IMR-90 (cell line): ENCODE measurements around the gene FN1. TPM values are rescaled to one million over a fixed set of nuclear protein-coding genes. Genes with fewer than 3 reads are reported as not detected.
"Not testable (repeated sequence)": the region's sequence is repeated elsewhere in the genome, so short reads cannot be mapped to it uniquely, and the experiment has no call there.

ENCODE experiments used
- ATAC-seq: fragments of 200-7000 bp; cut with Tn5 transposase; 2 replicates; pipeline ENCODE4 v1.9.1; 2020; ENCODE audit warnings: low read depth, mild to moderate bottlenecking, moderate library complexity
- BruUV-seq: library from RNA; stranded (reverse); fragments of 400-500 nt; replicated peaks from 2 replicates; lab custom pipeline; 2021; lab: Mats Ljungman, UMichigan
- CTCF ChIA-PET: fragments of 300-600 bp; formaldehyde crosslinking; extraction: SDS; loops from one replicate; lab custom pipeline; 2021; ENCODE audit warnings: antibody characterized with exemption; lab: Yijun Ruan, JAX
- POLR2A ChIA-PET: fragments of 300-600 bp; sonication (Branson Sonifier 250); formaldehyde crosslinking; loops from one replicate; lab custom pipeline; 2022; ENCODE audit warnings: antibody characterized with exemption; ENCODE audit not compliant: unreplicated experiment; lab: Charles Lee
- DNase-seq: peaks from one replicate; pipeline ENCODE4 v3.0.0; 2013
- H2AFZ ChIP-seq: replicated peaks from 2 replicates; pipeline ENCODE3; 2013; ENCODE audit warnings: low read length, mild to moderate bottlenecking; ENCODE audit not compliant: poor library complexity
- H2AK5ac ChIP-seq: 2 replicates; pipeline ENCODE4 v1.6.1; 2013; ENCODE audit warnings: low read depth, low read length, inconsistent platforms
- H2AK9ac ChIP-seq: replicated peaks from 2 replicates; pipeline ENCODE3; 2013; ENCODE audit warnings: mild to moderate bottlenecking, low read depth, low read length, moderate library complexity; ENCODE audit not compliant: poor library complexity
- H2BK120ac ChIP-seq: 2 replicates; pipeline ENCODE4 v1.6.1; 2013; ENCODE audit warnings: low read depth, low read length, inconsistent platforms
- H2BK15ac ChIP-seq: 3 replicates; pipeline ENCODE4 v1.6.1; 2013; ENCODE audit warnings: low read depth, low read length, inconsistent platforms
- H2BK20ac ChIP-seq: 2 replicates; pipeline ENCODE4 v1.6.1; 2013; ENCODE audit warnings: low read depth, mild to moderate bottlenecking, inconsistent platforms, low read length, moderate library complexity
- H2BK5ac ChIP-seq: 2 replicates; pipeline ENCODE4 v1.6.1; 2013; ENCODE audit warnings: mild to moderate bottlenecking, low read depth, low read length, inconsistent platforms; ENCODE audit not compliant: poor library complexity, severe bottlenecking
- H3K14ac ChIP-seq: replicated peaks from 2 replicates; pipeline ENCODE4 v1.6.1; 2013; ENCODE audit warnings: low read depth, low read length, inconsistent platforms
- H3K18ac ChIP-seq: 2 replicates; pipeline ENCODE4 v1.6.1; 2013; ENCODE audit warnings: low read depth, low read length, control low read depth
- H3K23ac ChIP-seq: 2 replicates; pipeline ENCODE4 v1.6.1; 2013; ENCODE audit warnings: low read depth, low read length, inconsistent platforms
- H3K27ac ChIP-seq: 2 replicates; pipeline ENCODE4 v1.5.1; 2013; ENCODE audit warnings: mild to moderate bottlenecking, control low read depth, low read length; ENCODE audit not compliant: insufficient read depth
- H3K27me3 ChIP-seq: 2 replicates; pipeline ENCODE4 v1.6.1; 2013; ENCODE audit warnings: low read length; ENCODE audit not compliant: control insufficient read depth, insufficient read depth
- H3K36me3 ChIP-seq: 2 replicates; pipeline ENCODE4 v1.6.1; 2013; ENCODE audit warnings: low read length, mixed read lengths; ENCODE audit not compliant: control insufficient read depth, insufficient read depth
- H3K4ac ChIP-seq: 2 replicates; pipeline ENCODE4 v1.6.1; 2013; ENCODE audit warnings: low read depth, low read length, inconsistent platforms
- H3K4me1 ChIP-seq: 2 replicates; pipeline ENCODE4 v1.6.1; 2013; ENCODE audit warnings: low read length, mixed read lengths; ENCODE audit not compliant: control insufficient read depth, insufficient read depth
- H3K4me2 ChIP-seq: 2 replicates; pipeline ENCODE4 v1.6.1; 2013; ENCODE audit warnings: low read depth, mild to moderate bottlenecking, control low read depth, low read length, moderate library complexity
- H3K4me3 ChIP-seq: 2 replicates; pipeline ENCODE4 v1.5.1; 2013; ENCODE audit warnings: low read depth, mild to moderate bottlenecking, control low read depth, low read length, moderate library complexity; ENCODE audit not compliant: insufficient read depth
- H3K56ac ChIP-seq: 2 replicates; pipeline ENCODE4 v1.6.1; 2013; ENCODE audit warnings: low read length, inconsistent platforms; ENCODE audit not compliant: insufficient read depth; ENCODE audit errors: extremely low read depth
- H3K79me1 ChIP-seq, 2 experiments: 2 replicates each; pipeline ENCODE4 v1.6.1; 2013; ENCODE audit warnings: low read length in 2 of 2, inconsistent platforms in 1 of 2, low read depth in 1 of 2
- H3K9ac ChIP-seq: 2 replicates; pipeline ENCODE4 v1.6.1; 2013; ENCODE audit warnings: low read depth, low read length, control low read depth
- H3K9me1 ChIP-seq: 2 replicates; pipeline ENCODE4 v1.6.1; 2013; ENCODE audit warnings: low read length, inconsistent platforms; ENCODE audit not compliant: insufficient read depth
- H3K9me3 ChIP-seq: 2 replicates; pipeline ENCODE4 v1.6.1; 2013; ENCODE audit warnings: low read length; ENCODE audit not compliant: control insufficient read depth, insufficient read depth
- H4K20me1 ChIP-seq: 2 replicates; pipeline ENCODE4 v1.6.1; 2013; ENCODE audit warnings: low read length, inconsistent platforms; ENCODE audit not compliant: insufficient read depth
- H4K5ac ChIP-seq: 2 replicates; pipeline ENCODE4 v1.6.1; 2013; ENCODE audit warnings: mild to moderate bottlenecking, low read depth, low read length, control low read depth
- H4K8ac ChIP-seq, 2 experiments: 2 replicates each; pipeline ENCODE4 v1.6.1; 2013; ENCODE audit warnings: low read depth in 2 of 2, low read length in 2 of 2, control low read depth in 1 of 2, inconsistent platforms in 1 of 2
- H4K91ac ChIP-seq: 2 replicates; pipeline ENCODE4 v1.6.1; 2013; ENCODE audit warnings: low read depth, low read length, inconsistent platforms; ENCODE audit not compliant: insufficient read depth
- CEBPB ChIP-seq: IDR thresholded peaks from 2 replicates; pipeline ENCODE4 v1.6.1; 2012; ENCODE audit warnings: low read depth, low read length, improper control_type of control experiment
- SMC3 ChIP-seq: fragments of 150-350 bp; IDR thresholded peaks from 2 replicates; pipeline ENCODE4 v1.6.1; 2016; ENCODE audit warnings: low read depth, mild to moderate bottlenecking, antibody characterized with exemption, low read length, moderate library complexity
- WGBS, 2 experiments: methylation state at CpG; one replicate each; pipeline versions ENCODE4 v1.1.5 to v1.1.7; 2013; ENCODE audit warnings: missing lambda C conversion rate in 2 of 2; ENCODE audit not compliant: insufficient read length in 1 of 2; ENCODE audit errors: extremely low coverage in 2 of 2; 5-methylcytosine and 5-hydroxymethylcytosine counted together
- dilution Hi-C: fragments of 300-500 bp; cut with HindIII; formaldehyde crosslinking; loops from one replicate; pipeline ENCODE4 v1.14.3; 2018; ENCODE audit warnings: low sequenced_read_pairs; ENCODE audit not compliant: unreplicated experiment
- in situ Hi-C: fragments of 300-500 bp; cut with MboI; formaldehyde crosslinking; loops from 3 replicates; pipeline ENCODE4 v1.14.3; 2019; ENCODE audit warnings: low sequenced_read_pairs, inconsistent platforms, mixed read lengths
- intact Hi-C: fragments of 100-400 bp; cut with micrococcal nuclease; formaldehyde crosslinking; loops from 2 replicates; pipeline ENCODE4 v1.10.0; 2022
- polyA plus RNA-seq, 3 experiments: library from polyadenylated mRNA; depleted of rRNA; stranded (reverse); fragments of >200 nt; gene quantifications; 2 replicates each; pipeline ENCODE4 v1.2.3, GENCODE V29; 2012; ENCODE audit warnings: low replicate concordance in 1 of 3
- total RNA-seq: library from RNA; depleted of rRNA; stranded (reverse); fragments of >200 nt; gene quantifications from 2 replicates; pipeline ENCODE4 v1.2.3, GENCODE V29; 2012

FN1 gene
- total and polyA plus RNA-seq, 2 of the 4 experiments (the other 2 are of a cell fraction) = 8,243 to 13,004 TPM

DNA sequence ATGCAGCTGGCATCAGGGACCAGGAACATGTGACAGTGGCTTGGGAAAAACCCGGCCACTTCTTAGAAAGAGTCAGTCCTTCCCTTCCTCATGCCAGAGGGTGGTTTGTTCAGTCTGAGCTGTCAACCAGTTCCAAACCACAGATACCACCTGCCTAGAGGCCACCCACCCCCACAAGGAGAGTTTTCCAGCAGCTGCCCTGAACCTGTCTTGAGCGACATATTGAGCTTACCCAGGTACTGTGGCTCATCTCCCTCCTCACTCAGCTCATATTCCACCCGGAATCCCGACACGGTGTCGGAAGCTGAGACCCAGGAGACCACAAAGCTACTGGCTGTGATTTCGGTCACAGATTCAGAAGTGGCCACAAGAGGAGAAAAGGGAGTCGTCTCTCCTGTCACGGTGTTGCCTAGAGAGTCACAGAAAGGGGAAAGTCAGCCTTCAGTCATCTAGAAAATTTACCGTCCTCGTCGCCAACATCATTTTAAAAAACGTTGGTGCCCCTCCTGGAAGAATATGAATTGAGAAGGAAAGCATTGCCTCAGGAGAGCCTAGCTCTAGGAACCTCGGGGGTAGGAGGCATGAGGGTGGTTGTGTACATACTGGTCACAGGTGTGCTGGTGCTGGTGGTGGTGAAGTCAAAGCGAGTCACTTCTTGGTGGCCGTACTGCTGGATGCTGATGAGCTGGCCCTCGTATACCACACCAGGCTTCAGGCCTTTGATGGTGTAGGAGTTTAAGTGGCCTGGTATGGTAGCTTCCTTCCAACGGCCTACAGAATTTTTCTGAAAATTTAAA is 26.3 kb downstream of the FN1 start (continued):
- TF ChIP-seq SMC3 (no peak), CEBPB (no peak)

DNA sequence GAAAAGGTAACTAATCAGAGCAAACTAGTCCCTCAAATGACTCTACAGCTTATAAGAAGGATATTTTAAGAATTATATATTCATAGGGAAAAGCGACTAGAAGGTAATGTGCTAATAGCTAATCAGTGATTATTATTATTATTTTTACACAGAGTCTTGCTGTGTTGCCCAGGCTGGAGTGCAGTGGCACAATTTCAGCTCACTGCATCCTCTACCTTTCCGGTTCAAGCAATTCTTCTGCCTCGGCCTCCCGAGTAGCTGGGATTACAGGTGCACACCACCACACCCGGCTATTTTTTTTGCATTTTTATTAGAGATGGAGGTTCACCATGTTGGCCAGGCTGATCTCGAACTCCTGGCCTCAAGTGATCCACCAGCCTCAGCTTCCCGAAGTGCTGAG is 27.4 kb downstream of the FN1 start:
- H3K4me1 ChIP-seq = peaks cover 20% of the 10 kb centered on the region
- BruUV-seq, H4K5ac ChIP-seq, H3K23ac ChIP-seq, H3K27ac ChIP-seq, H3K18ac ChIP-seq, intact Hi-C loops, ATAC-seq, POLR2A ChIA-PET, H2AK5ac ChIP-seq, H3K27me3 ChIP-seq, H3K56ac ChIP-seq, in situ Hi-C loops, H2AFZ ChIP-seq, H3K9me3 ChIP-seq, H3K9ac ChIP-seq, DNase-seq, H4K91ac ChIP-seq, H3K4me3 ChIP-seq, H3K4me2 ChIP-seq, H3K14ac ChIP-seq, H3K4ac ChIP-seq, H2BK15ac ChIP-seq, dilution Hi-C loops, H4K8ac ChIP-seq, H2AK9ac ChIP-seq, H2BK120ac ChIP-seq, H2BK20ac ChIP-seq: not testable (repeated sequence)
- CTCF ChIA-PET = interaction anchor here (0.7 kb wide), 1 partner anchor 117 kb away, joined by 3 read pairs; no protein-coding TSS in a partner anchor
- no CpG with 5 or more reads among the region's 7 CpGs for WGBS, 2 experiments
- H4K20me1 ChIP-seq = peaks cover 15% of the 10 kb centered on the region
- H3K79me1 ChIP-seq = peaks cover 35 to 63% of the 10 kb centered on the region in 2 experiments
- peak overlapping the region; percentile 11 for H2BK5ac ChIP-seq
- peaks cover 21% of the 10 kb centered on the region for H3K9me1 ChIP-seq
- peaks cover 67% of the 10 kb centered on the region for H3K36me3 ChIP-seq
